Mucosa of stomach (tissue), 1 donor: ENCODE results near the gene ZSCAN22.
A peak's percentile ranks its signal among the peaks of the same experiment; 100 is the strongest.
"Not testable (repeated sequence)": the region's sequence is repeated elsewhere in the genome, so short reads cannot be mapped to it uniquely, and the experiment has no call there.

ENCODE experiments used
- H3K27me3 ChIP-seq: one replicate; pipeline ENCODE4 v1.7.0; 2013; ENCODE audit warnings: mild to moderate bottlenecking, low read length; ENCODE audit not compliant: control insufficient read depth, insufficient read depth
- H3K36me3 ChIP-seq: one replicate; pipeline ENCODE4 v1.7.0; 2013; ENCODE audit warnings: low read length; ENCODE audit not compliant: control insufficient read depth, insufficient read depth
- H3K4me1 ChIP-seq: one replicate; pipeline ENCODE4 v1.7.0; 2013; ENCODE audit warnings: mild to moderate bottlenecking, low read length; ENCODE audit not compliant: control insufficient read depth, insufficient read depth
- H3K4me3 ChIP-seq: one replicate; pipeline ENCODE4 v1.7.0; 2013; ENCODE audit warnings: low read length
- H3K9ac ChIP-seq: one replicate; pipeline ENCODE4 v1.7.0; 2013; ENCODE audit warnings: mild to moderate bottlenecking, low read length, moderate library complexity
- H3K9me3 ChIP-seq: one replicate; pipeline ENCODE4 v1.7.0; 2013; ENCODE audit warnings: mild to moderate bottlenecking, low read length, moderate library complexity; ENCODE audit not compliant: control insufficient read depth
- donor health status: Pancreatic carcinoma.

Gene ZSCAN22

GRCh38 chr19:58372311-58373133 lies 45.7 kb downstream of the ZSCAN22 start:
- Histone ChIP-seq H3K27me3 (no peaks in the 10 kb centered on the region), H3K4me1 (no peaks in the 10 kb centered on the region), H3K9me3 (no peaks in the 10 kb centered on the region), H3K9ac (no peak overlapping the region), H3K4me3 (no peak overlapping the region), H3K36me3 (no peaks in the 10 kb centered on the region)

- Histone ChIP-seq H3K4me3 (no peak overlapping the region), H3K27me3 (no peaks in the 10 kb centered on the region), H3K4me1 (no peaks in the 10 kb centered on the region), H3K9me3 (no peaks in the 10 kb centered on the region), H3K36me3 (no peaks in the 10 kb centered on the region), H3K9ac (no peak overlapping the region)
These were observed 47.4 kb downstream of the ZSCAN22 start for GRCh38 chr19:58374200-58374599.

GRCh38 chr19:58376724-58377123 lies 49.9 kb downstream of the ZSCAN22 start:
- not testable (repeated sequence) for H3K4me3 ChIP-seq, H3K9ac ChIP-seq, H3K36me3 ChIP-seq, H3K9me3 ChIP-seq, H3K4me1 ChIP-seq, H3K27me3 ChIP-seq

DNA sequence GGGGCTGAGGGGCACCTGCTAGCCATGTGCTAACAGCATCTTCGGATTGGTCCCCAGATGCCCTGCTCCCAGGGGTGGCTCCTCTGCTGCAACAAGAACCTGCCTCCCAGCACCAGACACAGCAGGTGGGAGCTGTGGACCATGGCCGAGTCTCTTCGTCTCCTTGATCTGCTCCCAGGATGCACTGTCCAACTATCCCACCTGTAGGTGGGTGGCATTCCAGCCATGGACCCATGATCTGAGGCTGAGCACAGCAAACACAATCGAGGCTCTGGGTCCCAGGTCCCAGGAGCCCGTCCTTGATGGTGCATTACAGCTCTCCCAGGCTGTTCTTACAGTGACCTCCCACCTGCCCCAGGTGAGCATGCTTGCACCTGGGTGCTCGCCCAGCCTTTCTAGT lies 52.5 kb downstream of the ZSCAN22 start:
- Histone ChIP-seq H3K27me3 (no peaks in the 10 kb centered on the region), H3K4me1 (peaks cover 15% of the 10 kb centered on the region), H3K4me3 (no peak overlapping the region), H3K9ac (no peak overlapping the region), H3K36me3 (no peaks in the 10 kb centered on the region), H3K9me3 (no peaks in the 10 kb centered on the region)

- Histone ChIP-seq H3K27me3 (no peaks in the 10 kb centered on the region), H3K36me3 (no peaks in the 10 kb centered on the region), H3K9ac (peak overlapping the region; percentile 45), H3K4me1 (peaks cover 17% of the 10 kb centered on the region), H3K9me3 (no peaks in the 10 kb centered on the region), H3K4me3 (peak overlapping the region; percentile 34)
These were observed 53.4 kb downstream of the ZSCAN22 start for GRCh38 chr19:58380037-58380661.

GRCh38 chr19:58380662-58381459 lies 54.1 kb downstream of the ZSCAN22 start, which contains the start of gene ZNF837:
Gene ZNF837, minus strand, starts transcription at chr19:58381030. Its CDS starts 11,698 bp downstream, at chr19:58369332.
- Histone ChIP-seq H3K9ac (peak within 1 kb of the TSS; percentile 80), H3K9me3 (no peaks in the 10 kb centered on the region), H3K36me3 (no peaks in the 10 kb centered on the region), H3K27me3 (no peaks in the 10 kb centered on the region), H3K4me3 (peak within 1 kb of the TSS; percentile 34), H3K4me1 (peaks cover 24% of the 10 kb centered on the region)

DNA sequence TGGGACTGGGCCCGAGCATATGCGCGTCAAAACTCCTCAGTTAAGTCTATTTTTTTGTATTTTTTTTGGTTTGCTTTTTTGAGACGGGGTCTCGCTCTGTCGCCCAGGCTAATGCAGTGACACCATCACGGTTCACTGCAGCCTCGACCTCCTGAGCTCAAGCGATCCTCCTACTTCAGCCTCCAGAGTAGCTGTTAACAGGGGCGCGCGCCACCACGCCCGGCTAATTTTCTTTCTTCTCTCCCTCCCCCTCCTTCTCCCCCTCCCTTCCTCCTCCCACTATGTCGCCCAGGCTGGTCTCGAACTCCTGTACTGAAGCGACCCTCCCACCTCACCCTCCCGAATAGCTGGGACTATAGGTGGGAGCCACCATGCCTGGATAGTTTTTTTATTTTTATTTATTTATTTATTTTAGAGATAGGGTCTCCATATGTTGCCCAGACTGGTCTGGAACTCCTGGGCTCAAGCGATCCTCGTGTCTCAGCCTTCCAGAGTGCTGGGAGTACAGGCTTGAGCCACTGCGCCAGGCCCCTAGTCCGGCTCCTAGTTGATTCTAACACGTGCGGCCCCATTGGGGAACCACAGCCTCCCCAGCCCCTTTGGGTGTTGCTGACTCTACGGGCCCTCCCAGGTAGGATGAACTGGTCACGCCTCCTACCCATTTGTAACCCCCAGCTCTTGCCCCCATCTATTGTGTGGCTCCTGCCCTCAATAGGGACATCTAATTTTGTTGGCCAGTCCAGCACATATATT lies 54.8 kb downstream of the ZSCAN22 start:
- Histone ChIP-seq H3K4me1 (peaks cover 30% of the 10 kb centered on the region), H3K36me3 (no peaks in the 10 kb centered on the region), H3K4me3 (peak overlapping the region; percentile 34), H3K9me3 (no peaks in the 10 kb centered on the region), H3K9ac (peak overlapping the region; percentile 80), H3K27me3 (no peaks in the 10 kb centered on the region)

GRCh38 chr19:58382997-58383603 lies 56.3 kb downstream of the ZSCAN22 start:
- H3K4me3 ChIP-seq = no peak overlapping the region
- no peaks in the 10 kb centered on the region for H3K9me3 ChIP-seq
- no peaks in the 10 kb centered on the region for H3K27me3 ChIP-seq
- H3K9ac ChIP-seq = no peak overlapping the region
- peaks cover 37% of the 10 kb centered on the region for H3K4me1 ChIP-seq
- no peaks in the 10 kb centered on the region for H3K36me3 ChIP-seq

DNA sequence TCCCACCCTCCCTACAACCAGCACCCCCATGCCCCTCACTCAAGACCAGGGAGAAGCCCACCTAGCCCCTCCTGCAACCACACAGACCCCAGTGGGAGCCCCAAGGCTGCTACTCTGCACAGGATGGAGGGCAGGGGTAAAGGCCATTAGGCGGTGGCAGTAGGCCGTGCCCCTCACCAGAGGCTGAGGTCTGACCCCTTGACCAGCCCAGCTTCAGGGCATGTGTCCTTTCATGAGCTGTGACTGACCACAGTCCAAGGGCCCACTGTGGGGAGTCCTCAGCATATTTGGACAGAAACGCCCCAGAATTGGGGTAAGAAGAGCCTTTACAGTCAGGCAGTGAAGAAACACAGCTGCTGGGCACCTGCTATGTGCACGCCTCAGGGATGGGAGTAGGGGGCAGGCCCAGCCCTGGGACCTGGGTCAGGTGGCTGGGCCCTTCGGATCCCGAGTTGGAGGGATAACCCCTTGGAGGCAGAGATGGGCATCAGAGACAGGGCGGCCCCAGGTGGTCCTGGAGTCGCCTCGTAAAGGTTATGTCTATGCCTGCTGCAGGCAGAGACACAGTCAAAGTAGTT lies 58.6 kb downstream of the ZSCAN22 start:
- H3K4me3 ChIP-seq = peak overlapping the region; percentile 79
- no peaks in the 10 kb centered on the region for H3K36me3 ChIP-seq
- H3K9me3 ChIP-seq = no peaks in the 10 kb centered on the region
- H3K4me1 ChIP-seq = peaks cover 34% of the 10 kb centered on the region
- H3K27me3 ChIP-seq = no peaks in the 10 kb centered on the region
- peak overlapping the region; percentile 92 for H3K9ac ChIP-seq

DNA sequence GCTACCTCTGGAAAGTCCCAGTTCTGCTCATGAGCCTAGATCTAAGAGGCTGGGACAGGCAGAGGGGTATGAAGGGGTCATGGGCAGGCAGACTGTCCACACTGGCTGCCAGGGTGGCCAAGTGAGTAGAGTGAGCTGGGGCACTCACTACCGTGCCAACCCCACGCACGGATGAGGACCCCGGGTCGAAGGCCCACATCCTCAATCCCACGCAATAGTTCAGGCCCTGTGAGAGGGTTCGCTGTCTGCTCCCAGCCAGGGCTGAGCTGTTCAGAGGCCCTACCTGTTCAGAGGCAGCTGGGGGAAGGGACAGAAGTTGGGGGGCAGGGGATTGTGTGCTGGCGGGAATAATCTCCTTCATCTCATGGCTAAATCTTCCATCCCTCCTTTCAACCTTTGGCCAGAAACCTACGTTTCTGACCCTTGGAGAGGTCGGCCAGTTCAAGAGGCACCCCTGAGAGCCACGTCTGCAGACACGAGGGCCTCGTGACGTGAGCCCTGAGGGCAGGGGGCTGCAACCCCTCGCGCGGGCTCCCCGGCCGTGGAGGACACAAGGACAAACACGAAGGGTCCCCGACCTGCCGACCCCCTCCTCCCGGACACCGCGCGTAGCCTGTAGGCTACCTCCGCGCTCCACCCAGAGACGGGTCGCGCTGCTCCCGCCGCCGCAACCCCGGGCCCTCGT lies 59.2 kb downstream of the ZSCAN22 start:
- Histone ChIP-seq H3K36me3 (no peaks in the 10 kb centered on the region), H3K9ac (peak overlapping the region; percentile 92), H3K4me3 (peak overlapping the region; percentile 79), H3K9me3 (no peaks in the 10 kb centered on the region), H3K4me1 (peaks cover 34% of the 10 kb centered on the region), H3K27me3 (no peaks in the 10 kb centered on the region)
